Erythroblast (primary cell): ENCODE measurements around the gene KLHL3.

Experiments
- DNase-seq, 2 experiments: peaks; one replicate each; lab custom pipeline; 2025; lab: John Stamatoyannopoulos, UW
- GATA1 ChIP-seq: IDR thresholded peaks from 2 replicates; pipeline ENCODE4 v1.6.1; 2011; ENCODE audit warnings: low read depth, mild to moderate bottlenecking, control low read depth, low read length, moderate library complexity
- POLR2A ChIP-seq: IDR thresholded peaks from 2 replicates; pipeline ENCODE4 v1.6.1; 2011; ENCODE audit warnings: mild to moderate bottlenecking, low read length

KLHL3 gene

DNA sequence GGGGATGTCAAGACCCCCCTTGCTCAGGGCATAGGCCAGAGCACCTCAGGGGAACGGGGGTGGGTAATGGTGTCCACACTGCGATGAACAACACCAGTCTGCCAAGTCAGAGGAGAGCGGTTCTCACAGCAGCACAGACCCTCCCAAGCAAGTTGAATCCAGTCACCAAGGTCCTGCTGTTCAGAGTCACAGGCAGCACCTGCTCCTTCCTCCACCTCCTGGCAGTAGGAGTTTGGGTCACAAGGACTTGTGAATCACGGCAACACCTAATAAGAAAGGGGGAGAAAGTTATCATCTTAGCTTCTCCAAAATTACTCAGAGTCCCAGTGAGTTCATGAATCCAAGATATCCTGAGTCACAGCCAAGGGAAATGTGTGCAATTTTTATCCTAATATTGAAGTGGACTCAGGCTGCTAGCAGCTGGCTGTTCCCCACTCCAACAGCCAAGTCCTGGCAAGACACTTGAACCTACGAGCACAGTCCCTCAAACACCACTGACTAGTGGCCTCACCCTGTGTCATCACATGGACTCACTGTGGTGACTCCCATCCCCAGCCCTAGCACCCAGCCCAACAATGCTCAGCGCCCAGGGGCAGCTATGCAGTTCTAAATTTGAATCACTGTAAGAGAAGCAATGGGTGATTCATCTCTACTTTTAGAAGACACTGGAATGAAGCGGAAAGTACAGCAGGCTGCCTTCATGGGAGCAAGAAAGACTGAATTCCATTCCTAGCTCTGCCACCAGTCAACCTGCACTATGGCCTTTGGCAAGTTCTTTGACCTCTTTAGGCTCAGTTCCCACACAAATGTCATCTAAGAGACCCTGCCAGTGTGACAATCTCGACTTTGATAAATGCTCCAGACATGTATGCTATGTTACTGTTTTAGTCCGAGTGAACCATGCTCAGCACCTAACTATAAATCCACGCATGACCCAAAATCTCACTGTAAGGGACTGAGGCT is 113.7 kb downstream of the KLHL3 start:
- DNase-seq = no peak
- TF ChIP-seq GATA1 (no peak), POLR2A (no peak)

DNA sequence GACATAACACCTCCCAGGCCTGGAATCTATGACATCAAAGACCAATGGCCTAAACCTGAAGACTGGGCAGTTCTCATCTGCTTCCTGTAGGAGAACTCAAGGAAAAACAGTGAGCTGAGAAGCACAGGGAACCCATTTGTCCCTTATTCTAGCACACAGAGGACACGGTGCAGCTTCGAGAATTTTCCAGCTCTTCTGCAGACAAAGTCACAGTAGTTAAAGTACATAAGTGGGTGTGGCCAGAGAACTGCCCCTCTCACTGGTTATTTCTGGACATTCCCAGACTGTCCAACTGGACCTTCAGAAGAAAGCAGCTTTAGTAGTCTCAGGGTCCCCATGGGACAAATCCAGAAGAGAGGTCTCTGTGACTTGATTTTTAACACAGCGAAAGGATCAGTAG is 114.6 kb downstream of the KLHL3 start:
- TF ChIP-seq GATA1 (no peak), POLR2A (no peak)
- DNase-seq = no peak

DNA sequence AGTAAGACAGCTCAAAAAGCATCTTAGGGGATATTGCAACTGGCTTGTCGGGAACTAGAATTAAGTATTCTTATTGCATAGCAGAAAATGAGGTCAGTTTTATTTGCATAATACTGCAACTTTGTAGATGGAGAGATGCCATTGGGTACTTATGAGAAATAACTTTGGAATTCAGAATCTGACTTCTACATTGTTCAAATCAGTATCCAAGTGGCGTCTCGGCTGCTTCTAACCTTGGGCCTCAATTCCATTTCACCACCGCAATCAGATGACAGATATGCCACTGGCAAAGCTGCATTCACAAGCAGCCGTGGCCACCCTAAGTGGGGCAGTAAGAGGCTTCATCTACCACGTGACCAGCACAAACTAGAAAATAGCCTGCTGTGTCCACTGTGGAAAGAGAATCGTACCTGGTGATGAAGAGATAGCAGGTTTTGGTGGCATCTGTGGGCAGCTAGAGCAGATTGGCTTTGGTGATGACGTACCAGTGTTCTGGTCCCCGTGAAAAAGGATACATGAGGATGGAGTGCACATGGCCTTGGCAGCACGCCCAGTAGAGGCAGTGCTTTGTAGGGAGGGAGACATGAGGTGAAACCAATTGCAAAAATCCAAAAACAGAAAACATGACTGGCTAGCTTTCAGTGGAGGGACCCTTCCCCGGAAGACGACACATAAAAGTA is 116.6 kb downstream of the KLHL3 start:
- TF ChIP-seq POLR2A = no peak
- no peak for TF ChIP-seq GATA1
- no peak for DNase-seq

DNA sequence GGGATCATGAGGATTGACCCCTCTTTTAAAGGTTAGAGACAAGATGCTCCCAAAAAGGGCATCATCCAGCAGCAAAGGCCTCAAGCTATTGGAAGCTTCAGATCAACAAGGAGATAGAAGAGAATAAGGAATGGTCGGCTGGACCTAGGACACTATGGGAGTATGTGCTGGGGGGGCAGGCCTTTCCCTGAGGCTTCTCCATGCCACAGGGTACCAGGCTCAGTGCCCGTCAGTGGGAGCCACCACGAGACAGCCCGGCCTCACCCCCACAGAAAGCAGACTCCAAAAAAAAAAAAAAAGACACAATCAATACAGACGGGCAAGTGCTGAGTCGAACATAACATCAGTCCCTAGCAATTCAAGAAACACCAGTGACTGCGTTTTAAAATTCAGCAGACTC is 117.4 kb downstream of the KLHL3 start:
- no peak for DNase-seq
- TF ChIP-seq GATA1 (no peak), POLR2A (no peak)

DNA sequence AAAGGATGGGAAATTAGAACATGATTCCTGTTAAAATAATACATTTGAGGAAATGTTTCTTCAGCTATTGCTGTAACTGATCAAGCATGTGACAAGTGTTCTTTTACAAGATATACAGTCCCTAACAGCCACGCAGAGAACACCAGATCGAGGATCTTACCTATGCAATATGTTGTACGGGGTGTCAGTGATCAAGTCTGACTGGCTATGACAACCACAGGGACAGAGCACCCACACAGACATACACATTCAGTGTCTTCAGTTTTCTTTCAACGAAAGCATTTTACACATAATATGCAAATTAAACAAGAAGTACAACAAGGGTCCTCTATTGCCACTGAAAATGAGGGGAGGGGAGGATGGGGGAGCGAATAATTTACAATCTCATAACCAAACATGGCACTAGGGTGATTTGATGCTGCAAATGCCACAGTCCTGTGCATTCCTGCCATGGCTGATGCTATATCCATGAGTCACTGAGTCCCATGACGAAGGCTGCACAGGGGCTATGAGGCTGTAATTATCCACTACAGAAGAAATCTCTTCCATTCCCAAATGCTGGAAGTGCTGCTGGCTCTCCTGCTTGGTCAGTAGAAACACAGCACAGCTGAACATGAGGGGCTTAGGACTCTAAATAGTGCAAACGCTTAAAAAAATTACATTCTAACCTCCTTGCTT is 118.2 kb downstream of the KLHL3 start:
- no peak for DNase-seq
- TF ChIP-seq POLR2A (no peak), GATA1 (no peak)

DNA sequence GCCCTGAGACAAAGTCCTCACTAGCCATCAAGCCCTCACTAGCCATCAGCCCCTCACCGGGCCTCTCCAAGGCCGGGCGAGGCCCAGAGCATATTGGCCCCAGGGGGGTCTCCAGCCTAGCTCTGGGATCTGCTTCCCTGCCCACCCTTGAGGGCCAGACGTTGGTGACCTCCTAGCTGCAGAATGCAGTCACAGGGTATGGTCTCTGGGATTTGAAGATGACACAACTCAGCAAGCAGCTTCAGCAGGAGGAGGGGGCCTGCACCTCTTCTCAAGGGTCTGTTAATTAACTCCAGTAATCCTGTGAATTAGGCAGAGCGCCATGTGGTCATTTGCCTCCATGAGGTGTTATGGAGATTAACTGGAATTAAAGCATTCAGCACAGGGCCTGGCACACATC is 119.8 kb downstream of the KLHL3 start:
- DNase-seq = no peak
- TF ChIP-seq GATA1 = no peak
- no peak for TF ChIP-seq POLR2A

DNA sequence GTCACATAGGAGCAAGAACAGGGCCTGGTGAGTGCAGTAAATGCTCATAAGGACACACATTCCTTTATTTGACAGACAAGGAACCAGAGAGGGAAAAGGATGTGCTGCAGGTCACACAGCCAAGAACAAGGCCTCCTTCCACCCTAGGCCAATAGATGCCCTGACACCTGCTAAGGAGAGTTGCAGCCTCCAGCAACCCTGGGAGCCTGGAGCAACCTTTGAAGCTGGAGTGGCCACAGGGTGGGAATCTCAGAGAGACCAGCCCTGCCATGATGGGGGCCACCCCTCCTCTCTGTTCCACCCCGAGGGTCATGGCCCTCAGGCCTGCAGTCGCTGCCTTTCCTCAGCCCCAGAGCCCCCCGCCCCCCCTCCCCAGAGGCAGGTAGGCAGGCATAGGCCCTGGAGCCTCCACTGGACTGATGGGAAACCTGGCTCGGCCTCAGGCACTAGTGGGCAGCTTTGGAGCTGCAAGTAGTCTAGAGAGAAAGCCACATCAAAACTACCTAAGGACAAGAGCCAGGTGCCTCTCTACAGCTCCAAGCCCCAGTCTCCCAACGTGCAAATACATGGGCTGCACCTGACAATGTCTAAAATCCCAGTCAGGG is 120.6 kb downstream of the KLHL3 start:
- DNase-seq = no peak
- no peak for TF ChIP-seq POLR2A
- TF ChIP-seq GATA1 = no peak

DNA sequence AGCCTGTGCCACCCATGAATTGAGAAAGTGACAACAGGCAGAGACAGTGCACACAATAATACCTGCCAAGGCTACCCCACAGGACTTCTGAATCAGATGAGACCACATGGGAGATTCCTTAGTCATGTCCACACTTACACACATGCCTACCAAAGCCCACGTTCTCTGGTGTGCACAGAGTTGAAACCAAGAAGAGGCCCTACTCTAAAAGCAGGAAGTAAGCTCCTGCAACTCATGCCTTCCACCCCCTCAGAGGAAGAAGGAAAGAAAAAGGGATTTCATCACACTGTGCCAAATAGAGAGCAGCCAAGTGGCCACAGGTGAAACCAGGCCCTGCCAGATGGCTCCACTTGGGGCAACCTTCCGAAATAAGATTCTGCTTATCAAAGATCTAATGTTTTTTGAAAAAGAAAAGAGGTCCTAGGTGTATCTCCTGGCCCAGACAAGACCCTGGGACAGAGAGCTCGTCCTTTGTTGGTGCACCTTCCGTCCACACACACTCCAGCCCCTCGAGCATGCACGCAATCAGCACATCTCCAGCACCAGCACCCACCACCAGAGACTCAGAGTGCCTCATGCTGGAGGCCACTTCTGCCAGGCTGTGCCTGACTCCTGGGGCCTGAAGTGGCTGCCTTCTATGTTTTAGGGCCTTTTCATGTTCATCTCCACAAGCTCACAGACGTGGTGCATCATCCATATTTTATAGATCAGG is 122.2 kb downstream of the KLHL3 start:
- no peak for TF ChIP-seq POLR2A
- no peak for TF ChIP-seq GATA1
- no peak for DNase-seq

DNA sequence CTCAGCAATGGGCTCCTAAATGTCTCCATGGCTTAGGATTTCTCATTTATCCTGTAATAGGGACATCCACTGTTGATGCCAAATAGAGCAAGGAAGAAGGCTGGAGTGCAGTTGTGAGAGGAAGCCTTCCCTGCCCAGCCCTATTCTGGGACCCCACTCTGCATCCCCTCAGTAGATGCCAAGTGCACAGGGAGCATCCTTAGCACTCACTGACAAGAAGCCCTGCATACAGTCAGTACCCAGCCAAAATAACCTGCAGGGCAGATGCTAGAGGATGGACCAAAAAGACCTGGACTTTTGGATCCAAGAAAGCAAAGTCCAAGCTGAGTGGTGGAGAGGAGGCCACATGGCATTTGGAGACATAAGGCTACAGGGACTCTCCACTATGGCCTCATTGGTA is 123.3 kb downstream of the KLHL3 start:
- no peak for DNase-seq
- TF ChIP-seq GATA1 = no peak

DNA sequence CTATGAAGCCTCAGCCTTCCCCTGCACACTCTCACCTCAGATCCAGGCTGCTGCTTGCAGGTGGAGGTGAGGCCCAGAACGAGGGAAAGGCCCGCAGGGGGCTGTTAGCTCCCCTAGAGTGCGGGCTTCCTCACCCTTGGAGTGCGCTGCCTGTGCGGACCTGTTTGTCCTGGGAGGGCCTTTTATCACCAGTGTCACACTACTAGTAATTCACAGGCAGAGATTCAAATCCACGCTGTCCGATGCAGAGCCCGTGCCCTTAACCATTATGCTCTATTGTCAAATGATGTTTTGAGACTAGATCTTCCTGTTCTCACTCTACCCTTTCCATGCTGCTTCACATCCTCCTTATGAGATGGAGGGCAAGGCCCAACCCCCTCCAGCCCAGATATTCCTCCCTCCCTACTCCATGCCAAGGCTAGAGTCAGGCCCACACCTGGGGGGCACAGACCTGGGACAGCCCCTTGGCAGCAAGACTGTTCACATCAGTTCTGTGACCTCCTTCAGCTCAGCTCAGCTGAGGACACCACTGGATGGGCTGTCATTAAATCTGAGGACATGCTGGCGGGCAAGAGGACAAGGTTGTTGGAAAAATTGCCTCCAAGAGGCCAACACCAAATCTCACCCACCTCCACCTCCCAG is 124.0 kb downstream of the KLHL3 start:
- TF ChIP-seq POLR2A = no peak
- DNase-seq = no peak

DNA sequence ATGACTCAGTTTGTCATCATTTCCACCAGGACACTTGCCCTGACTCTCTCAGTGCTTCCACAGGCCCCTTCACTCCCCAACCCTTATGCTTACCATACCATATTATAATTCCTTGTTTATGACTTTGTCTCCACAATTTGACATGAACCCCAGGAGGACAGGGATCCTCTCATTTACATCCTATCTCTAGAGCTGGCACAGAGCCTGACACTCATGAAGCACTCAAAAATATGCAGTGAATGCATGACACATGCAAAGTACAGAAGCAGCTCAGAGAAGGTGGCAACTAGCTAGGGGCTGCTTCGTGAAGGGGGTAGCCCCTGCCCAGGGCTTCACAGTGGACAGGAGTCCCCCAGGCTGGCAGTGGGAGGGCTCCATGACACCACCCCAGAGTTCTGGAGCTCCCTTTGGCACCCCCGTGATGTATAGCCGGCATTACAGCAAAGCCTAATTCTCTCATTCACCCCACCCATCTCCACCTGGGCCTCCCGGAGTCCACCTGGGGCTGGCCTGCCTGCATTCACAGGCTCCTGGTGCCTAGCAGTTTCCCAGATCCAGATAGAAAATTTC is 124.8 kb downstream of the KLHL3 start:
- no peak for TF ChIP-seq GATA1
- no peak for DNase-seq

DNA sequence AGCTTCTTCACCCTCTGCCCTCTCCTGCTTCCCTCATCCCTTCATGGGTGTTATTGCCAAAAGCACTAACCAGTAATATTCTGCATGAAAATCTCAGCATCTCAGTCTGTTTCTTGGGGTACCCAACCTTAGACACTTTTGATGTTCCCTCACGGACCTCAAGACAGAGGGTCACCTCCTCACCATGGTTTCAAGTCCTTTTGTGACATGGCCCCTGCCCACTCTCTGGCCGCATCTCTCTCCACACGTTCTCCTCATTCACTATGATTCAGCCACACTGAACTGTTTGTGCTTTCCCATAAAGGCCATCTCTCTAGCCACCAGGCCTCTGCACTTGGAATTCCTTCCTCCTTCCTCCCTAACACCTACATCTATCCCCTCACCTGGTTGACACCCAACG is 125.3 kb downstream of the KLHL3 start:
- TF ChIP-seq GATA1 (no peak), POLR2A (no peak)
- DNase-seq = no peak

DNA sequence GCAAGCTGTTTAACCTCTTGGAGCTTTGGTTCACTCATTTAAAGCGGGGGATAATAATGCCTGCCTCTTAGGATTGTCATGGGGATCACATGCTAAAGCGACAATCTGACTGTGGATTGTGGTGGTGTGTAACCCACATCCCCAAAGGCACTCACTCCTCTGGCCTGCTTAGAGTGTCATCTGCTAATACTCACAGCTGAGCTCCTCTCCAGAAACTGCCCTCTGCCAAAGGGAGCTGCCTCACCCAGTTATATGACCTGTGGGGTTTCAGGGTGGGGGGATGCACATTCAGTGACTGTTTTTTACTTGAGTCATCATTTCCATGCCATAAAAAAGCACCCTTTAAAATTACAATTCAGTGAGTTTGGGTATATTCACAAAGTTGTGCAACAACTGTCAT is 126.8 kb downstream of the KLHL3 start:
- no peak for DNase-seq
- TF ChIP-seq GATA1 (no peak), POLR2A (no peak)
